GM12891 (cell line): ENCODE measurements around the gene RAB11FIP4.

Source experiments
- DNase-seq: peaks from one replicate; pipeline ENCODE4 v3.0.0; 2011; ENCODE audit warnings: low spot score; ENCODE audit not compliant: insufficient read length
- FAIRE-seq: peaks from 2 replicates; lab custom pipeline; 2011; peaks lifted over from hg19 to GRCh38; lab: Jason Lieb, UNC
- PAX5 ChIP-seq: IDR thresholded peaks from 2 replicates; pipeline ENCODE4 v1.6.1; 2011; ENCODE audit warnings: low read length, moderate library complexity, mild to moderate bottlenecking; ENCODE audit not compliant: insufficient read depth, severe bottlenecking
- POLR2A ChIP-seq: IDR thresholded peaks from 2 replicates; pipeline ENCODE4 v1.6.1; 2011; ENCODE audit warnings: low read depth, low read length, control low read depth
- POLR2AphosphoS5 ChIP-seq: IDR thresholded peaks from 2 replicates; pipeline ENCODE4 v1.6.1; 2011; ENCODE audit warnings: low read depth, low read length, control low read depth
- POU2F2 ChIP-seq: IDR thresholded peaks from 2 replicates; pipeline ENCODE4 v1.6.1; 2011; ENCODE audit warnings: low read depth, mild to moderate bottlenecking, control low read depth, low read length, moderate library complexity
- SPI1 ChIP-seq: IDR thresholded peaks from 2 replicates; pipeline ENCODE4 v1.6.1; 2011; ENCODE audit warnings: low read depth, low read length, control low read depth
- TAF1 ChIP-seq: IDR thresholded peaks from 2 replicates; pipeline ENCODE4 v1.6.1; 2011; ENCODE audit warnings: low read depth, low read length, control low read depth

RAB11FIP4 gene

DNA sequence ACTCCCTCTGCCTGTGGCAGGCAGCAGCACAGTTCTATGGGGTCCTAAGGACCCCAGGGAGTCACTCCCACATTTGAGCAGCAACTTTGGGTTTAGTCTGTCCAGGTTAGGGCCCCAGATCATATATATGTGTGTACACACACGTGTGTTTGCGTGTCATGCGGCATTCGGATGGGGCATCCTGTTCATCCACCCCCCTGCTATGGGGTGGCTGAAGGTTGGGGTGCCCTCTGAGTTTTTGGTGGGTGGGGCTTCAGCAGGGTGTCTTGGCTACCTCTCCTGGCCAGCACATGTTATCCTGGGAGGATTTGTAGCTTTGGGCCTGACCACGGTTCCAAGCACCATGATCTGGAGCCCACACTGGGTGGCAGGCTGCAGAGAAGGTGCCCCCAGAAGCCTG lies 100.7 kb downstream of the RAB11FIP4 start:
- TF ChIP-seq PAX5 (no peak), SPI1 (no peak), POU2F2 (no peak), POLR2A (no peak), TAF1 (no peak), POLR2AphosphoS5 (no peak)
- no peak for FAIRE-seq
- DNase-seq, result no peak

- TF ChIP-seq POLR2AphosphoS5 (no peak), SPI1 (peak; percentile 95), POU2F2 (peak; percentile 78; the same call in 1 of the 2 replicates)
- DNase-seq (peak; percentile 53), FAIRE-seq (peak; percentile 85)
Observed at GRCh38 chr17:31492880-31493655, 101.6 kb downstream of the RAB11FIP4 start.

- TF ChIP-seq SPI1, result no peak
- TF ChIP-seq POLR2A, result no peak
- TF ChIP-seq POU2F2, result no peak
- no peak for TF ChIP-seq PAX5
- no peak for TF ChIP-seq POLR2AphosphoS5
- TF ChIP-seq TAF1, result no peak
- DNase-seq, result no peak
- no peak for FAIRE-seq
Observed at GRCh38 chr17:31493656-31494155, 102.2 kb downstream of the RAB11FIP4 start.

GRCh38 chr17:31494259-31495021 lies 103.0 kb downstream of the RAB11FIP4 start:
- peak; percentile 97 for FAIRE-seq
- DNase-seq, result peak; percentile 46
- TF ChIP-seq POLR2A, result no peak
- TF ChIP-seq PAX5, result no peak
- TF ChIP-seq POU2F2, result peak; percentile 93
- no peak for TF ChIP-seq TAF1
- no peak for TF ChIP-seq POLR2AphosphoS5
- TF ChIP-seq SPI1, result no peak

DNA sequence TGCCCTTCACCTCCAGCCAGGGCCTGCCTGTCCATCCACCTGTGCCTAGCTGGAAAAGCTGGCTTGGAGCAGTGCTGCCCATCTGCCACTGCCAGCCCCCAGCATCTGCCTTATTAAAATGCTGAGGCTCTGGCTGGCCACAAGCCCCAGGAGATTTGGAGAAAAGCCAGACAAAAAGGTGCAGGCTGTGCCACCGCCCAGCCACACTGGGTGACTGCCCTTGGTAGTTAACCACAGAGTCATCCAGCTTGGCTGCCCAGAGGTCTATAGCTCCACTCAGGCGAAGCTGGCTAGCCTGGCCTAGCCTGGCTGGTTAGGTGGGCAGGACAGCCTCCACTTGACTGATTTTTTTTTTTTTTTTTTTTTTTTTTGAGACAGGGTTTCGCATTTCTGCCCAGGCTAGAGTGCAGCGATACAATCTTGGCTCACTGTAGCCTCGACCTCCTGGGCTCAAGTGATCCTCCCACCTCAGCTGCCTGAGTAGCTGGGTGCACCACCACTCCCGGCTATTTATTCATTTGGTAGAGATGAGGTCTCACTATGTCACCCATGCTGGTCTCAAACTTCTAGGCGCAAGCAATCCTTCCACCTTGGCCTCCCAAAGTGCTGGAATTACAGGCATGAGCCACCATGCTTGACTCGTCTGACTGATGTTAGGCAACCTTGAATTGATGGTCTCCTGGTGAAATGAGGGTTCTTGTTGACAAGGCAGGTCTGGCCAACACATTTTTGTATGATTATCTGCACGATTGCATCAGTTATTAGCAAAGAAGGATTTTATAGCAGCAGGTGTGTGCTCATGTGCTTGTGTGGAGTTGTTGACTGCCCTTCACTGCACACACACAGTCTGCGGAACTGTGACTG lies 103.8 kb downstream of the RAB11FIP4 start:
- no peak for DNase-seq
- TF ChIP-seq PAX5 (no peak), POLR2A (no peak), TAF1 (no peak), POU2F2 (no peak), SPI1 (no peak), POLR2AphosphoS5 (no peak)
- peak; percentile 80 for FAIRE-seq

GRCh38 chr17:31496097-31496496 lies 104.6 kb downstream of the RAB11FIP4 start:
- no peak for TF ChIP-seq SPI1
- TF ChIP-seq POLR2AphosphoS5, result no peak
- TF ChIP-seq PAX5, result no peak
- no peak for TF ChIP-seq POU2F2
- TF ChIP-seq TAF1, result no peak
- TF ChIP-seq POLR2A, result no peak
- no peak for FAIRE-seq
- no peak for DNase-seq

GRCh38 chr17:31496601-31497000 lies 105.1 kb downstream of the RAB11FIP4 start:
- TF ChIP-seq PAX5, result no peak
- TF ChIP-seq POLR2A, result no peak
- TF ChIP-seq POLR2AphosphoS5, result no peak
- TF ChIP-seq POU2F2, result no peak
- no peak for TF ChIP-seq SPI1
- TF ChIP-seq TAF1, result no peak

GRCh38 chr17:31497431-31497830 lies 106.0 kb downstream of the RAB11FIP4 start:
- FAIRE-seq (no peak), DNase-seq (no peak)
- TF ChIP-seq POLR2AphosphoS5 (no peak), POU2F2 (no peak), TAF1 (no peak), POLR2A (no peak), PAX5 (no peak), SPI1 (no peak)

More at GRCh38 chr17:31496601-31497000, 105.1 kb downstream of the RAB11FIP4 start:
- DNase-seq, result no peak
- FAIRE-seq, result no peak
